ENCODE data around the gene AFG3L2.

The AFG3L2 gene

GRCh38 chr18:12291161-12291560 is 85.9 kb downstream of the AFG3L2 start:
- Histone ChIP-seq H3K4me3 (ENCODE audit: low read depth in 1 of 2, low read length in 1 of 2) (no peak overlapping the region), H3K9me3 (no peaks in the 10 kb centered on the region), H3K27me3 (peaks cover 46% of the 10 kb centered on the region), H3K4me1 (ENCODE audit: control insufficient read depth in 1 of 2, insufficient read depth in 1 of 2, low read depth in 1 of 2, low read length in 1 of 2) (no peaks in the 10 kb centered on the region), H3K36me3 (no peaks in the 10 kb centered on the region), H3K27ac (no peak overlapping the region)
- TF ChIP-seq CTCF (IDR thresholded peaks at IDR 0.05) = no peak

GRCh38 chr18:12290086-12290485 is 86.9 kb downstream of the AFG3L2 start:
- Histone ChIP-seq H3K27ac (no peak overlapping the region), H3K27me3 (peaks cover 57% of the 10 kb centered on the region), H3K4me3 (ENCODE audit: low read depth in 1 of 2, low read length in 1 of 2) (no peak overlapping the region), H3K36me3 (no peaks in the 10 kb centered on the region), H3K4me1 (ENCODE audit: control insufficient read depth in 1 of 2, insufficient read depth in 1 of 2, low read depth in 1 of 2, low read length in 1 of 2) (no peaks in the 10 kb centered on the region), H3K9me3 (no peaks in the 10 kb centered on the region)
- no peak for TF ChIP-seq CTCF (IDR thresholded peaks at IDR 0.05)

GRCh38 chr18:12288403-12288755 is 88.6 kb downstream of the AFG3L2 start:
- TF ChIP-seq CTCF (IDR thresholded peaks at IDR 0.05) = no peak
- H3K27ac ChIP-seq = no peak overlapping the region
- no peaks in the 10 kb centered on the region for H3K4me1 ChIP-seq (ENCODE audit: control insufficient read depth in 1 of 2, insufficient read depth in 1 of 2, low read depth in 1 of 2, low read length in 1 of 2)
- peaks cover 69% of the 10 kb centered on the region for H3K27me3 ChIP-seq
- no peaks in the 10 kb centered on the region for H3K36me3 ChIP-seq
- H3K4me3 ChIP-seq (ENCODE audit: low read depth in 1 of 2, low read length in 1 of 2) = no peak overlapping the region
- H3K9me3 ChIP-seq = no peaks in the 10 kb centered on the region

- TF ChIP-seq CTCF (IDR thresholded peaks at IDR 0.05) = no peak
- Histone ChIP-seq H3K9me3 (no peaks in the 10 kb centered on the region), H3K36me3 (no peaks in the 10 kb centered on the region), H3K4me1 (ENCODE audit: control insufficient read depth in 1 of 2, insufficient read depth in 1 of 2, low read depth in 1 of 2, low read length in 1 of 2) (no peaks in the 10 kb centered on the region), H3K4me3 (ENCODE audit: low read depth in 1 of 2, low read length in 1 of 2) (no peak overlapping the region), H3K27ac (no peak overlapping the region), H3K27me3 (peaks cover 74% of the 10 kb centered on the region)
Measured at GRCh38 chr18:12287684-12288402, 89.2 kb downstream of the AFG3L2 start.

GRCh38 chr18:12287131-12287681 is 89.8 kb downstream of the AFG3L2 start:
- H3K4me3 ChIP-seq (ENCODE audit: low read depth in 1 of 2, low read length in 1 of 2) = no peak overlapping the region
- H3K27me3 ChIP-seq = peaks cover 81% of the 10 kb centered on the region
- H3K9me3 ChIP-seq = no peaks in the 10 kb centered on the region
- no peak overlapping the region for H3K27ac ChIP-seq
- H3K36me3 ChIP-seq = no peaks in the 10 kb centered on the region
- H3K4me1 ChIP-seq (ENCODE audit: control insufficient read depth in 1 of 2, insufficient read depth in 1 of 2, low read depth in 1 of 2, low read length in 1 of 2) = no peaks in the 10 kb centered on the region
- no peak for TF ChIP-seq CTCF (IDR thresholded peaks at IDR 0.05)
